ENCODE results near the gene MAP3K7. TPM values are rescaled to one million over a fixed set of nuclear protein-coding genes. Genes with fewer than 3 reads are reported as not detected.
"Not testable (repeated sequence)": the region's sequence is repeated elsewhere in the genome, so short reads cannot be mapped to it uniquely, and the experiment has no call there.

Gene MAP3K7
- total and polyA plus RNA-seq, 4 donors, result 10.3 to 29.2 (median 19.4) TPM

- DNase-seq (no peak), ATAC-seq (ENCODE audit: low FRiP score) (no peak)
- H3K27ac ChIP-seq (ENCODE audit: low read depth in 1 of 2, low read length in 2 of 2), result no peak overlapping the region
- H3K9me3 ChIP-seq (ENCODE audit: control insufficient read depth, low read length), result no peaks in the 10 kb centered on the region
- no peaks in the 10 kb centered on the region for H3K27me3 ChIP-seq (ENCODE audit: control insufficient read depth in 1 of 2, insufficient read depth in 2 of 2, low read length in 1 of 2)
- intact Hi-C loops (cut with DNase I), result no loop called here
- H3K4me1 ChIP-seq (ENCODE audit: control insufficient read depth in 1 of 2, insufficient read depth in 2 of 2, low read length in 2 of 2), result no peaks in the 10 kb centered on the region
- H3K36me3 ChIP-seq (ENCODE audit: control insufficient read depth in 1 of 2, insufficient read depth in 2 of 2, low read length in 1 of 2), result no peaks in the 10 kb centered on the region
- no peak overlapping the region for H3K4me3 ChIP-seq (ENCODE audit: low read length in 2 of 2)
Measured at GRCh38 chr6:90569223-90569622, 17.6 kb downstream of the MAP3K7 start.

GRCh38 chr6:90567682-90568081 is 19.2 kb downstream of the MAP3K7 start:
- H3K27ac ChIP-seq (ENCODE audit: low read depth in 1 of 2, low read length in 2 of 2); H3K36me3 ChIP-seq (ENCODE audit: control insufficient read depth in 1 of 2, insufficient read depth in 2 of 2, low read length in 1 of 2); intact Hi-C loops (cut with DNase I); H3K4me3 ChIP-seq (ENCODE audit: low read length in 2 of 2); DNase-seq; ATAC-seq (ENCODE audit: low FRiP score); H3K9me3 ChIP-seq (ENCODE audit: control insufficient read depth, low read length); H3K27me3 ChIP-seq (ENCODE audit: control insufficient read depth in 1 of 2, insufficient read depth in 2 of 2, low read length in 1 of 2); H3K4me1 ChIP-seq (ENCODE audit: control insufficient read depth in 1 of 2, insufficient read depth in 2 of 2, low read length in 2 of 2): not testable (repeated sequence)
- WGBS, 2 donors, result 78 to 98% methylated on average over 1 of the region's 1 CpG

- intact Hi-C loops (cut with DNase I); H3K36me3 ChIP-seq (ENCODE audit: control insufficient read depth in 1 of 2, insufficient read depth in 2 of 2, low read length in 1 of 2); ATAC-seq (ENCODE audit: low FRiP score); H3K9me3 ChIP-seq (ENCODE audit: control insufficient read depth, low read length); H3K27me3 ChIP-seq (ENCODE audit: control insufficient read depth in 1 of 2, insufficient read depth in 2 of 2, low read length in 1 of 2); H3K27ac ChIP-seq (ENCODE audit: low read depth in 1 of 2, low read length in 2 of 2); H3K4me3 ChIP-seq (ENCODE audit: low read length in 2 of 2); H3K4me1 ChIP-seq (ENCODE audit: control insufficient read depth in 1 of 2, insufficient read depth in 2 of 2, low read length in 2 of 2): not testable (repeated sequence)
- WGBS, 2 donors, result 92 to 100% methylated on average over 8 to 9 of the region's 9 CpGs
- DNase-seq, result peak in 1 of 2 donors; percentile 69
Measured at GRCh38 chr6:90562341-90562740, 24.5 kb downstream of the MAP3K7 start.

GRCh38 chr6:90559931-90560330 is 26.9 kb downstream of the MAP3K7 start:
- 87% methylated on average over 4 of the region's 4 CpGs for WGBS, 2 donors
- Histone ChIP-seq H3K27me3 (ENCODE audit: control insufficient read depth in 1 of 2, insufficient read depth in 2 of 2, low read length in 1 of 2) (no peaks in the 10 kb centered on the region), H3K4me3 (ENCODE audit: low read length in 2 of 2) (no peak overlapping the region), H3K4me1 (ENCODE audit: control insufficient read depth in 1 of 2, insufficient read depth in 2 of 2, low read length in 2 of 2) (no peaks in the 10 kb centered on the region), H3K9me3 (ENCODE audit: control insufficient read depth, low read length) (no peaks in the 10 kb centered on the region), H3K27ac (ENCODE audit: low read depth in 1 of 2, low read length in 2 of 2) (no peak overlapping the region), H3K36me3 (ENCODE audit: control insufficient read depth in 1 of 2, insufficient read depth in 2 of 2, low read length in 1 of 2) (peaks cover 0 to 6% of the 10 kb centered on the region in 2 donors)
- DNase-seq, result no peak
- ATAC-seq (ENCODE audit: low FRiP score), result no peak
- intact Hi-C loops (cut with DNase I), result no loop called here

- H3K4me1 ChIP-seq (ENCODE audit: control insufficient read depth in 1 of 2, insufficient read depth in 2 of 2, low read length in 2 of 2), result no peaks in the 10 kb centered on the region
- peaks cover 0 to 6% of the 10 kb centered on the region in 2 donors for H3K36me3 ChIP-seq (ENCODE audit: control insufficient read depth in 1 of 2, insufficient read depth in 2 of 2, low read length in 1 of 2)
- no peak for DNase-seq
- H3K9me3 ChIP-seq (ENCODE audit: control insufficient read depth, low read length), result no peaks in the 10 kb centered on the region
- H3K27me3 ChIP-seq (ENCODE audit: control insufficient read depth in 1 of 2, insufficient read depth in 2 of 2, low read length in 1 of 2), result no peaks in the 10 kb centered on the region
- H3K27ac ChIP-seq (ENCODE audit: low read depth in 1 of 2, low read length in 2 of 2), result no peak overlapping the region
- intact Hi-C loops (cut with DNase I), result no loop called here
- 82 to 92% methylated on average over 1 of the region's 1 CpG for WGBS, 2 donors
- no peak overlapping the region for H3K4me3 ChIP-seq (ENCODE audit: low read length in 2 of 2)
- ATAC-seq (ENCODE audit: low FRiP score), result no peak
Measured at GRCh38 chr6:90557006-90557405, 29.9 kb downstream of the MAP3K7 start.

GRCh38 chr6:90547991-90548390 is 38.9 kb downstream of the MAP3K7 start:
- DNase-seq (no peak), ATAC-seq (ENCODE audit: low FRiP score) (no peak)
- H3K9me3 ChIP-seq (ENCODE audit: control insufficient read depth, low read length), result no peaks in the 10 kb centered on the region
- H3K4me3 ChIP-seq (ENCODE audit: low read length in 2 of 2), result no peak overlapping the region
- H3K27ac ChIP-seq (ENCODE audit: low read depth in 1 of 2, low read length in 2 of 2), result no peak overlapping the region
- H3K4me1 ChIP-seq (ENCODE audit: control insufficient read depth in 1 of 2, insufficient read depth in 2 of 2, low read length in 2 of 2), result no peaks in the 10 kb centered on the region
- H3K27me3 ChIP-seq (ENCODE audit: control insufficient read depth in 1 of 2, insufficient read depth in 2 of 2, low read length in 1 of 2), result no peaks in the 10 kb centered on the region
- intact Hi-C loops (cut with DNase I), result no loop called here
- H3K36me3 ChIP-seq (ENCODE audit: control insufficient read depth in 1 of 2, insufficient read depth in 2 of 2, low read length in 1 of 2), result peaks cover 5% of the 10 kb centered on the region in 2 donors
- WGBS, 2 donors, result 76 to 78% methylated on average over 2 of the region's 2 CpGs

GRCh38 chr6:90547079-90547478 is 39.8 kb downstream of the MAP3K7 start:
- peaks cover 5% of the 10 kb centered on the region in 2 donors for H3K36me3 ChIP-seq (ENCODE audit: control insufficient read depth in 1 of 2, insufficient read depth in 2 of 2, low read length in 1 of 2)
- ATAC-seq (ENCODE audit: low FRiP score), result no peak
- H3K27me3 ChIP-seq (ENCODE audit: control insufficient read depth in 1 of 2, insufficient read depth in 2 of 2, low read length in 1 of 2), result no peaks in the 10 kb centered on the region
- H3K4me1 ChIP-seq (ENCODE audit: control insufficient read depth in 1 of 2, insufficient read depth in 2 of 2, low read length in 2 of 2), result no peaks in the 10 kb centered on the region
- intact Hi-C loops (cut with DNase I), result no loop called here
- 74 to 78% methylated on average over 4 of the region's 4 CpGs for WGBS, 2 donors
- no peaks in the 10 kb centered on the region for H3K9me3 ChIP-seq (ENCODE audit: control insufficient read depth, low read length)
- no peak overlapping the region for H3K4me3 ChIP-seq (ENCODE audit: low read length in 2 of 2)
- no peak for DNase-seq
- H3K27ac ChIP-seq (ENCODE audit: low read depth in 1 of 2, low read length in 2 of 2), result no peak overlapping the region

- intact Hi-C loops (cut with DNase I), result no loop called here
- WGBS, 2 donors, result 91 to 95% methylated on average over 3 of the region's 3 CpGs
- Histone ChIP-seq H3K27ac (ENCODE audit: low read depth in 1 of 2, low read length in 2 of 2) (no peak overlapping the region), H3K4me1 (ENCODE audit: control insufficient read depth in 1 of 2, insufficient read depth in 2 of 2, low read length in 2 of 2) (no peaks in the 10 kb centered on the region), H3K27me3 (ENCODE audit: control insufficient read depth in 1 of 2, insufficient read depth in 2 of 2, low read length in 1 of 2) (no peaks in the 10 kb centered on the region), H3K4me3 (ENCODE audit: low read length in 2 of 2) (no peak overlapping the region), H3K36me3 (ENCODE audit: control insufficient read depth in 1 of 2, insufficient read depth in 2 of 2, low read length in 1 of 2) (peaks cover 5% of the 10 kb centered on the region in 2 donors), H3K9me3 (ENCODE audit: control insufficient read depth, low read length) (no peaks in the 10 kb centered on the region)
- DNase-seq (no peak), ATAC-seq (ENCODE audit: low FRiP score) (no peak)
Measured at GRCh38 chr6:90545448-90545847, 41.4 kb downstream of the MAP3K7 start.

GRCh38 chr6:90544741-90545140 is 42.1 kb downstream of the MAP3K7 start:
- no peaks in the 10 kb centered on the region for H3K9me3 ChIP-seq (ENCODE audit: control insufficient read depth, low read length)
- intact Hi-C loops (cut with DNase I), result no loop called here
- no peak overlapping the region for H3K4me3 ChIP-seq (ENCODE audit: low read length in 2 of 2)
- DNase-seq (no peak), ATAC-seq (ENCODE audit: low FRiP score) (no peak)
- 95 to 98% methylated on average over 4 of the region's 4 CpGs for WGBS, 2 donors
- H3K4me1 ChIP-seq (ENCODE audit: control insufficient read depth in 1 of 2, insufficient read depth in 2 of 2, low read length in 2 of 2), result no peaks in the 10 kb centered on the region
- no peak overlapping the region for H3K27ac ChIP-seq (ENCODE audit: low read depth in 1 of 2, low read length in 2 of 2)
- H3K36me3 ChIP-seq (ENCODE audit: control insufficient read depth in 1 of 2, insufficient read depth in 2 of 2, low read length in 1 of 2), result peaks cover 5% of the 10 kb centered on the region in 2 donors
- H3K27me3 ChIP-seq (ENCODE audit: control insufficient read depth in 1 of 2, insufficient read depth in 2 of 2, low read length in 1 of 2), result no peaks in the 10 kb centered on the region

All from aorta (tissue), 5 donors.